ENCODE measurements around the gene PALB2.

The PALB2 gene

GRCh38 chr16:23564575-23565363 lies 76.3 kb downstream of the PALB2 start:
- no peaks in the 10 kb centered on the region for H3K9me3 Mint-ChIP-seq
- H3K36me3 Mint-ChIP-seq (ENCODE audit: low read depth): peaks cover 72% of the 10 kb centered on the region
- TF ChIP-seq CTCF (IDR thresholded peaks at IDR 0.05; ENCODE audit: unreplicated experiment in 3 of 3): no peak
- no peak overlapping the region for H3K27ac Mint-ChIP-seq
- H3K4me1 Mint-ChIP-seq: peaks cover 7% of the 10 kb centered on the region
- no peaks in the 10 kb centered on the region for H3K27me3 Mint-ChIP-seq (ENCODE audit: low read depth)
- H3K4me3 Mint-ChIP-seq: no peak overlapping the region

- H3K4me1 Mint-ChIP-seq: peaks cover 16% of the 10 kb centered on the region
- H3K9me3 Mint-ChIP-seq: no peaks in the 10 kb centered on the region
- no peak overlapping the region for H3K27ac Mint-ChIP-seq
- peaks cover 72% of the 10 kb centered on the region for H3K36me3 Mint-ChIP-seq (ENCODE audit: low read depth)
- TF ChIP-seq CTCF (IDR thresholded peaks at IDR 0.05; ENCODE audit: unreplicated experiment in 3 of 3): no peak
- H3K27me3 Mint-ChIP-seq (ENCODE audit: low read depth): no peaks in the 10 kb centered on the region
- H3K4me3 Mint-ChIP-seq: peak overlapping the region in 1 of 3 experiments; percentile 11
Measured at GRCh38 chr16:23563186-23563585, 77.9 kb downstream of the PALB2 start.

- no peaks in the 10 kb centered on the region for H3K9me3 Mint-ChIP-seq
- no peak for TF ChIP-seq CTCF (IDR thresholded peaks at IDR 0.05; ENCODE audit: unreplicated experiment in 3 of 3)
- H3K4me1 Mint-ChIP-seq: peaks cover 16% of the 10 kb centered on the region
- no peak overlapping the region for H3K27ac Mint-ChIP-seq
- H3K4me3 Mint-ChIP-seq: peak overlapping the region in 1 of 3 experiments; percentile 53
- H3K36me3 Mint-ChIP-seq (ENCODE audit: low read depth): peaks cover 69% of the 10 kb centered on the region
- H3K27me3 Mint-ChIP-seq (ENCODE audit: low read depth): no peaks in the 10 kb centered on the region
Measured at GRCh38 chr16:23562505-23562904, 78.6 kb downstream of the PALB2 start.

GRCh38 chr16:23561586-23561985 lies 79.5 kb downstream of the PALB2 start:
- Mint-ChIP-seq H3K4me1 (peaks cover 21% of the 10 kb centered on the region), H3K36me3 (ENCODE audit: low read depth) (peaks cover 59% of the 10 kb centered on the region), H3K4me3 (peak overlapping the region in 1 of 3 experiments; percentile 38), H3K27ac (no peak overlapping the region), H3K9me3 (no peaks in the 10 kb centered on the region), H3K27me3 (ENCODE audit: low read depth) (no peaks in the 10 kb centered on the region)
- TF ChIP-seq CTCF (IDR thresholded peaks at IDR 0.05; ENCODE audit: unreplicated experiment in 3 of 3): no peak

GRCh38 chr16:23557779-23558702 lies 83.1 kb downstream of the PALB2 start:
- H3K4me1 Mint-ChIP-seq: peaks cover 21% of the 10 kb centered on the region
- no peaks in the 10 kb centered on the region for H3K9me3 Mint-ChIP-seq
- H3K27ac Mint-ChIP-seq: peak overlapping the region; percentile 91 to 96 (median 93)
- H3K4me3 Mint-ChIP-seq: peak overlapping the region; percentile 93 to 97 (median 94)
- TF ChIP-seq CTCF (IDR thresholded peaks at IDR 0.05; ENCODE audit: unreplicated experiment in 3 of 3): no peak
- no peaks in the 10 kb centered on the region for H3K27me3 Mint-ChIP-seq (ENCODE audit: low read depth)
- peaks cover 34% of the 10 kb centered on the region for H3K36me3 Mint-ChIP-seq (ENCODE audit: low read depth)
